Right cardiac atrium (tissue), 5 donors: ENCODE results near the gene CPLX4. TPM values are rescaled to one million over a fixed set of nuclear protein-coding genes. Genes with fewer than 3 reads are reported as not detected.

Experiments used
- ATAC-seq, 2 donors: fragments of 200-7000 bp; cut with Tn5 transposase; one replicate each; pipeline versions ENCODE4 v1.8.0 to v1.9.1; 2020; ENCODE audit warnings: moderate library complexity in 2 of 2, mild to moderate bottlenecking in 1 of 2
- DNase-seq, 3 donors: peaks; one replicate each; pipeline ENCODE4 v3.0.0-alpha.2; 2020
- H3K27ac ChIP-seq: one replicate; pipeline ENCODE4 v1.5.1; 2013; ENCODE audit warnings: mild to moderate bottlenecking, low read length, control low read depth, moderate library complexity
- H3K27me3 ChIP-seq: one replicate; pipeline ENCODE4 v1.6.1; 2013; ENCODE audit not compliant: control insufficient read depth, insufficient read depth
- H3K4me1 ChIP-seq: one replicate; pipeline ENCODE4 v1.6.1; 2013; ENCODE audit warnings: low read length; ENCODE audit not compliant: control insufficient read depth, insufficient read depth
- H3K4me3 ChIP-seq: one replicate; pipeline ENCODE4 v1.5.1; 2013; ENCODE audit warnings: low read length, control low read depth
- H3K9me3 ChIP-seq: one replicate; pipeline ENCODE4 v1.6.1; 2013; ENCODE audit warnings: low read length; ENCODE audit not compliant: control insufficient read depth
- WGBS: extraction: QIAGEN DNeasy Blood & Tissue Kit; methylation state at CpG from one replicate; pipeline ENCODE4 v1.1.7; 2013; 5-methylcytosine and 5-hydroxymethylcytosine counted together
- intact Hi-C, 4 donors: fragments of 100-400 bp; cut with DNase I; formaldehyde crosslinking; loops; one replicate each; pipeline versions ENCODE4 v1.11.0 to v1.14.0; 2022 to 2023
- polyA plus RNA-seq: library from polyadenylated mRNA; stranded (reverse); fragments of 200-250 nt; gene quantifications from one replicate; pipeline ENCODE4 v1.2.3, GENCODE V29; 2013
- total RNA-seq, 4 donors: library from RNA; stranded (reverse); fragmentation: NEBNext Ultra II Directional; extraction: Animal tissue kit (Norgen Biotek cat#: 25700); gene quantifications; one replicate each; pipeline ENCODE4 v1.2.1, GENCODE V29; 2021
- donor health status: healthy with polysubstance abuse.
- donor health status: DM: no; HTN: yes; CAD: no.
- donor health status: DM: no; HTN: no; CAD: no.
- donor health status: DM: no; HTN: yes; CAD: no; lungs with severe emphysema.
- donor health status: DM: yes; HTN: yes; CAD: no.

The CPLX4 gene
- total and polyA plus RNA-seq, 5 donors, result not detected

DNA sequence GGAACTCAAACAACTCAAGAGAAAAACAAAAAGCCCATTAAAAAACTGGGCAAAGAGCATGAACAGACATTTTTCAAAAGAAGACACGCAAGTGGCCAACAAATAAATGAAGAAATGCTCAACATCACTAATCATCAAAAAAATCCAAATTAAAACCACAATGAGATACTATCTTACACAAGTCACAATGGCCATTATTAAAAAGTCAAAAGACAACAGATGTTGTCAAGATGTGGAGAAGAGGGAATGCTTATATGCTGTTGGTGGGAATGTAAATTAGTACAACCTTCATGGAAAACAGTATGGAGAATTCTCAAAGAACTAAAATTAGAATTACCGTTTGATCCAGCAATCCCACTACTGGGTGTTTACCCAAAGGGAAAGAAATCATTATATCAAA is 25.5 kb upstream of the CPLX4 start:
- no peaks in the 10 kb centered on the region for H3K4me1 ChIP-seq
- no peak overlapping the region for H3K27ac ChIP-seq
- DNase-seq, result no peak
- H3K27me3 ChIP-seq, result no peaks in the 10 kb centered on the region
- no peak for ATAC-seq
- no peak overlapping the region for H3K4me3 ChIP-seq
- intact Hi-C loops, result no loop called here
- no peaks in the 10 kb centered on the region for H3K9me3 ChIP-seq
- 95% methylated on average over 2 of the region's 2 CpGs for WGBS

DNA sequence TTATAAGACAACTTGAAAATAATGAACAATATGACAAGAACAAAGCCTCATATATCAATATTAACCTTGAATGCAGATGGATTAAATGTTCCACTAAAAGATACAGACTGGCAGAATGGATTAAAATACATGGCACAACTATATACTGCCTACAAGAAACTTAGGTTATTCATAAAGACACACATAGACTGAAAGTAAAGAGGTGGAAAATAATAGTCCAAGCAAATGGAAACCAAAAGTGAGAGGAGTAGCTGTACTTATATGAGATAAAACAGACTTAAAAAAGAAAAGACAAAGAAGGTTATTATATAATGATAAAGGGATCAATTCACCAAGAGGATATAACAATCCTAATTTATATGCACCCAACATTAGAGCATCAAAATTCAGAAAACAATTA is 22.4 kb upstream of the CPLX4 start:
- Histone ChIP-seq H3K27ac (no peak overlapping the region), H3K4me1 (no peaks in the 10 kb centered on the region), H3K9me3 (no peaks in the 10 kb centered on the region), H3K4me3 (no peak overlapping the region), H3K27me3 (no peaks in the 10 kb centered on the region)
- intact Hi-C loops, result no loop called here
- ATAC-seq (no peak), DNase-seq (no peak)

DNA sequence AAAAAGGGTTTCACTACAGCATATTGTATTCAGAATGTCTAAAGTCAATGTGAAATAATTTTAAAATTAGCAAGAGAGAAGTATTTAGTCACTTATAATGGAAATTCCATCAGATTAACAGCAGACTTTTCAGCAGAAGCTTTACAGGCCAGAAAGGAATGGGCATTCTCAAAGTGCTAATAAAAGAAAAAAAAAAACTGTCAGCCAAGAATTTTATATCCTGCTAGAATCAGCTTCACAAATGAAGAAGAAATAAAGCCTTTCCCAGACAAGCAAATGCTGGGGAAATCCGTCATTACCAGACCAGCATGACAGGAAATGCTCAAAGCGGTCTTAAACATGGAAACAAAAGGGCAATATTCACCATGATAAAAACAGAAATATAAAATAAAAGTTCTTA is 21.9 kb upstream of the CPLX4 start:
- ATAC-seq (no peak), DNase-seq (no peak)
- Histone ChIP-seq H3K4me1 (no peaks in the 10 kb centered on the region), H3K27ac (no peak overlapping the region), H3K4me3 (no peak overlapping the region), H3K9me3 (no peaks in the 10 kb centered on the region), H3K27me3 (no peaks in the 10 kb centered on the region)
- 95% methylated on average over 2 of the region's 2 CpGs for WGBS
- intact Hi-C loops, result no loop called here

DNA sequence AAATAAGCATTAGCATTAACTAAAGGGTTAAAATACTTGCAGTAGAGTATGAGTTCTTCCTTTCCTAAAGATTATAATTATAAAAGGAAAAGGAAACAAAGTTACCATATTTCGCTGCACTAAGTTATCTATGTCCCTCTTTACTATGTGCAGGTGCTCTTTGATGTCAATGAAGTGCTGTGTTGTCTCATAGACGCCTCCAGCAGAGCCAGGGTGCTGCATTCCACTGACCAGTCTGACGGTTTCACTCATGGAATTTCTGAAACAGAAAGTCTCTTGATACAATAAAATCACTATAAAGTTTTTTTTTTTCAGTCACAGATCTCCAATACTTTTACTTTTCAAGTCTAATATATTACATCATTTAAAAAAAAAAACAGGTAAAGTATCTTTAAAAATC is 14.5 kb upstream of the CPLX4 start:
- H3K27ac ChIP-seq, result no peak overlapping the region
- no peak overlapping the region for H3K4me3 ChIP-seq
- no peaks in the 10 kb centered on the region for H3K9me3 ChIP-seq
- no peaks in the 10 kb centered on the region for H3K27me3 ChIP-seq
- no peaks in the 10 kb centered on the region for H3K4me1 ChIP-seq
- ATAC-seq (no peak), DNase-seq (no peak)
- intact Hi-C loops, result no loop called here
- WGBS, result 67% methylated on average over 3 of the region's 3 CpGs

GRCh38 chr18:59328683-59329082 is 10.2 kb upstream of the CPLX4 start:
- WGBS, result 99% methylated on average over 2 of the region's 2 CpGs
- no peak overlapping the region for H3K27ac ChIP-seq
- H3K4me3 ChIP-seq, result no peak overlapping the region
- no peak for DNase-seq
- no peaks in the 10 kb centered on the region for H3K27me3 ChIP-seq
- intact Hi-C loops, result no loop called here
- no peaks in the 10 kb centered on the region for H3K4me1 ChIP-seq
- no peak for ATAC-seq
- H3K9me3 ChIP-seq, result no peaks in the 10 kb centered on the region

DNA sequence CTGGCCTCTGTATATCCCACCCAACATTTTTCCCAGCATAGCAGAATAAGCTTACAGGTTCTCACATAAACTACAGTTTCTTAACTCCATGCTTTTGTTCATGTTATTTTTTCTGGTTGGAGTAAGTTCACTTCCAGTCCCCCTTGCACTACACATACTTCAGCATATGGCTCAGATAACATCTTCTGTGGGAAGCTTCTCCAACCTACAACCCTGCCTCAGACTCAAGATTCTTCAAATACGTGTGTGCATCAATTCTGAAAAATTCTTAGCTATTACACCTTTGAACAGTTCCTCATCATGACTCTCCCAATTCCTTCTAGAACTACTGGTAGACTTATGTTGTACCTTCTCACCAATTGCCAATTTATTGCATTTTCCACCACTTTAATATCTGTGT is 7.5 kb upstream of the CPLX4 start:
- H3K27ac ChIP-seq, result no peak overlapping the region
- no peaks in the 10 kb centered on the region for H3K4me1 ChIP-seq
- WGBS, result 92% methylated on average over 1 of the region's 1 CpG
- H3K9me3 ChIP-seq, result no peaks in the 10 kb centered on the region
- no peak overlapping the region for H3K4me3 ChIP-seq
- H3K27me3 ChIP-seq, result no peaks in the 10 kb centered on the region
- no peak for DNase-seq
- no peak for ATAC-seq
- intact Hi-C loops, result no loop called here

GRCh38 chr18:59324623-59324971 is 6.1 kb upstream of the CPLX4 start:
- no peaks in the 10 kb centered on the region for H3K27me3 ChIP-seq
- H3K4me3 ChIP-seq, result no peak overlapping the region
- H3K27ac ChIP-seq, result no peak overlapping the region
- ATAC-seq (no peak), DNase-seq (no peak)
- 90% methylated on average over 4 of the region's 4 CpGs for WGBS
- H3K4me1 ChIP-seq, result no peaks in the 10 kb centered on the region
- no peaks in the 10 kb centered on the region for H3K9me3 ChIP-seq
- intact Hi-C loops, result no loop called here

DNA sequence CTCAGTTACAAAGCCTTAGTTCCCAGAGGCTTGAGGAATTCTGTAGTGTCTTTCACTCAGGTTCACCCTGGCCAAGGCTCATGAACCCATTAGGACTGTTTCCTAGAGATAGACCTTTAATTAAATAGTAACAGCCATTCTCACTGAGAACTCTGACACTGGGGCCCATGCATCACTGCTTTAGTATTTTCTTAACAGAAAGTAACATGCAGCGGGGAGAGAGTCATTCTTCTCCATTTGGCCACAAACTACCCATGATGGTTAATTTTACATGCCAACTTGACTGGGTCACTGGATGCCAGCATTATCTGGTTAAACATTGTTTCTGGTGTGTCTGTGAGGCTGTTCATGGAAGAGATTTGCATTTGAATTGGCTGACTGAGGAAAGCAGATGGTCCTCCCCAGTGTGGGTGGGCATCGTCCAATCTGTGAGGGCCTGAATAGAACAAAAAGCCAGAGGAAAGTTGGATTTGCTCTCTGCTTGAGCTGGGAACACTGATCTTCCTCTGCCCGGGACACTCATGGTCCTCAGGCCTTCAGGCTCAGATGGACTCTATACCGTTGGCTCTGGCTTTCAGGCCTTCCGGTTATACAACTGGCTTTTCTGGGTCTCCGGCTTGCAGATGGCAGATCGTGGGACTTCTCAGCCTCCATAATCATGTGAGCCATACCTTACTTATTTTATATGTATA is 5.6 kb upstream of the CPLX4 start:
- Histone ChIP-seq H3K9me3 (no peaks in the 10 kb centered on the region), H3K4me1 (no peaks in the 10 kb centered on the region), H3K27me3 (no peaks in the 10 kb centered on the region), H3K4me3 (no peak overlapping the region), H3K27ac (no peak overlapping the region)
- intact Hi-C loops, result no loop called here
- no peak for DNase-seq
- 96% methylated on average over 7 of the region's 7 CpGs for WGBS
- no peak for ATAC-seq

GRCh38 chr18:59311631-59312030 is 6.8 kb downstream of the CPLX4 start:
- 77% methylated on average over 7 of the region's 7 CpGs for WGBS
- intact Hi-C loops, result no loop called here
- H3K27me3 ChIP-seq, result no peaks in the 10 kb centered on the region
- H3K9me3 ChIP-seq, result no peaks in the 10 kb centered on the region
- no peak overlapping the region for H3K4me3 ChIP-seq
- H3K4me1 ChIP-seq, result no peaks in the 10 kb centered on the region
- no peak overlapping the region for H3K27ac ChIP-seq
- ATAC-seq (no peak), DNase-seq (no peak)

DNA sequence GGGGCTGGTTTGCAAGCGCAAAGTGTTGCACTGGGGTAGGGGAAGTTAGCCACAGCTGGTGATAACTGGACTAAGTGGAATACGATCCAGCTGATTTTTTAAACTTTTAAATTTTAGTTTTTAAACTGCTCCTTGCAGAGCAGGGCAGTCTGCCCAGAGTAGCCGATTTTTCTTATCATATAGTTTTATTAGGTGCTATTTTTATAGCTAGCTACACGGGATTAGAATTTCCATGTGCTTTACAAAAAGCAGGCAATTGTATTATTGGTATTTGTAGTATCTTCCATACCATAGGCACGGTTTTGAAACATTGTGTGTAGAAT is 9.6 kb downstream of the CPLX4 start:
- WGBS, result 8% methylated on average over 5 of the region's 5 CpGs
- Histone ChIP-seq H3K4me3 (peak overlapping the region; percentile 3), H3K9me3 (no peaks in the 10 kb centered on the region), H3K27ac (no peak overlapping the region), H3K4me1 (no peaks in the 10 kb centered on the region), H3K27me3 (no peaks in the 10 kb centered on the region)
- intact Hi-C loops, result loop anchor here (5.0 kb wide), 1 partner anchor 93 kb away; no protein-coding TSS in a partner anchor
- ATAC-seq (no peak), DNase-seq (no peak)

GRCh38 chr18:59308248-59308937 is 10.1 kb downstream of the CPLX4 start:
- WGBS, result 3% methylated on average over 46 of the region's 46 CpGs
- intact Hi-C loops, result loop anchor here (5.0 kb wide), 1 partner anchor 94 kb away; no protein-coding TSS in a partner anchor
- Histone ChIP-seq H3K27me3 (no peaks in the 10 kb centered on the region), H3K4me3 (peak overlapping the region; percentile 3), H3K27ac (no peak overlapping the region), H3K4me1 (no peaks in the 10 kb centered on the region), H3K9me3 (no peaks in the 10 kb centered on the region)
- ATAC-seq (peak; percentile 97 to 98), DNase-seq (peak; percentile 78 to 93 (median 92))
